Retinal pigment epithelial cell (primary cell): Measurements from ENCODE around the gene AFF3.
"Not testable (repeated sequence)": the region's sequence is repeated elsewhere in the genome, so short reads cannot be mapped to it uniquely, and the experiment has no call there.

ENCODE experiments used
- DNase-seq: peaks from one replicate; pipeline ENCODE4 v3.0.0-alpha.2; 2010; ENCODE audit warnings: low read depth
- H3K4me3 ChIP-seq: 2 replicates; pipeline ENCODE4 v1.5.1; 2011; ENCODE audit warnings: mild to moderate bottlenecking, low read length, control low read depth, moderate library complexity
- TF ChIP-seq, protein P1 (sequence below): conservative IDR thresholded peaks from 2 replicates; pipeline ENCODE4 v1.5.1; 2011; ENCODE audit warnings: low read depth, low read length, control low read depth, inconsistent platforms

The AFF3 gene

GRCh38 chr2:100083421-100084216, 58.8 kb downstream of the AFF3 start:
- DNase-seq, H3K4me3 ChIP-seq: not testable (repeated sequence)

- not testable (repeated sequence) for DNase-seq
Measured at GRCh38 chr2:100082302-100082978, 60.0 kb downstream of the AFF3 start.

DNA sequence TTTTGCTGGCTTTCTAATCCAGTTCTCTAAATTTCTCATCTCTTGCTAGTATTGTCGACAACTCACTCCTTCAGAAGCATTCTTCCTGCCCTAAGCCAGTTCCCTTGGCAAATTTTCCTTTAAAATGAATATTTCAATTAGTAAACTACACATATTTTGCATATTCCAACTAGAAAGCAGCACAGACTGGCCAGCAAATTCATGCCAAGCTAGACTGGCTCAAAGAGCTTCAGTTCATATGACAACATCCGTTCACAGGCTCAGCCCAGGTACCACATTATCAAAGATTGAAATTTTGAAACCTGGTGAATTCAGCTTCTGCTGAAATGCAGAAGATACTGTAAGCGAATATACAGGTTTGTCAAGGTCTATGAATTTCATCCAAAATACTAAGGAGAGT, 64.5 kb downstream of the AFF3 start:
- DNase-seq, result no peak
- TF ChIP-seq, protein P1, sequence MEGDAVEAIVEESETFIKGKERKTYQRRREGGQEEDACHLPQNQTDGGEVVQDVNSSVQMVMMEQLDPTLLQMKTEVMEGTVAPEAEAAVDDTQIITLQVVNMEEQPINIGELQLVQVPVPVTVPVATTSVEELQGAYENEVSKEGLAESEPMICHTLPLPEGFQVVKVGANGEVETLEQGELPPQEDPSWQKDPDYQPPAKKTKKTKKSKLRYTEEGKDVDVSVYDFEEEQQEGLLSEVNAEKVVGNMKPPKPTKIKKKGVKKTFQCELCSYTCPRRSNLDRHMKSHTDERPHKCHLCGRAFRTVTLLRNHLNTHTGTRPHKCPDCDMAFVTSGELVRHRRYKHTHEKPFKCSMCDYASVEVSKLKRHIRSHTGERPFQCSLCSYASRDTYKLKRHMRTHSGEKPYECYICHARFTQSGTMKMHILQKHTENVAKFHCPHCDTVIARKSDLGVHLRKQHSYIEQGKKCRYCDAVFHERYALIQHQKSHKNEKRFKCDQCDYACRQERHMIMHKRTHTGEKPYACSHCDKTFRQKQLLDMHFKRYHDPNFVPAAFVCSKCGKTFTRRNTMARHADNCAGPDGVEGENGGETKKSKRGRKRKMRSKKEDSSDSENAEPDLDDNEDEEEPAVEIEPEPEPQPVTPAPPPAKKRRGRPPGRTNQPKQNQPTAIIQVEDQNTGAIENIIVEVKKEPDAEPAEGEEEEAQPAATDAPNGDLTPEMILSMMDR, result no peak

More at GRCh38 chr2:100082302-100082978, 60.0 kb downstream of the AFF3 start:
- not testable (repeated sequence) for H3K4me3 ChIP-seq

DNA sequence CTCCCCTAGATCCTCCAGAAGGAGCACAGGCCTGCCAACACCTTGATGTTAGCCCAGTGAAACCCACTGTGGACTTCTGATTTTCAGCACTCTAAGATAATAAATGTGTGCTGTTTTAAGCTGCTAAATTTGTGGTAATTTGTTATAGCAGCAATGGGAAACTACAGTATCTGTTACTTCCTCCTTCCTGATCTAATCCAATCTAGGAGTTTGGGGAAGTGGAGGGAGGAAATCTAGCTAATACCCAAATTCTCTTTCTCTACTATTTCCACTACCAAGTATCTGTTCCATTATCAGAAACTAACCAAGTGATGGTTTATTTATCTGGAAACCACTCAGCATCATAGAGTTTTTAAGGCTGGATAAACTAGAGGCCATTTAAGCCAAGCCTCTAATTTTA, 64.9 kb downstream of the AFF3 start:
- no peak overlapping the region for H3K4me3 ChIP-seq
- TF ChIP-seq, protein P1, result no peak
- DNase-seq, result no peak

More for the DNA sequence above, 64.5 kb downstream of the AFF3 start:
- H3K4me3 ChIP-seq, result no peak overlapping the region

DNA sequence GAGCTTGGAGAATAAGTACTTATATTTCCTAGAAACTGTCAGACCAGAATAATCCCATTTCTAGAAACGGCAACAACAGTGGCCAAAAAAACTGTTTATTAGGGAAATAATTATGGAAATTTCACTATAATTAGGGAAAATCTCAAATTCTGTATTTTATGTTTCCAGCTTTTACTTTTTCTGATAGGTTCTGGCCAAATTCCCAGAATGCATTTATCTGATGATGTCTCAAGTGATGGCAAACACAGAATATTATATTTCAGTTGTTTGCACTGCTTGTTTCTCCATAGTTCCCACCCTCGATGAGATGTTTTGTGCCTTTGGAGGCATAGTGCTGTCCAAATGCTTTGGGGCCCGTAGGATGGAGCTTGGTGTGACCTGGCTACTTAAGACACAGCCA, 66.9 kb downstream of the AFF3 start:
- TF ChIP-seq, protein P1, result no peak

DNA sequence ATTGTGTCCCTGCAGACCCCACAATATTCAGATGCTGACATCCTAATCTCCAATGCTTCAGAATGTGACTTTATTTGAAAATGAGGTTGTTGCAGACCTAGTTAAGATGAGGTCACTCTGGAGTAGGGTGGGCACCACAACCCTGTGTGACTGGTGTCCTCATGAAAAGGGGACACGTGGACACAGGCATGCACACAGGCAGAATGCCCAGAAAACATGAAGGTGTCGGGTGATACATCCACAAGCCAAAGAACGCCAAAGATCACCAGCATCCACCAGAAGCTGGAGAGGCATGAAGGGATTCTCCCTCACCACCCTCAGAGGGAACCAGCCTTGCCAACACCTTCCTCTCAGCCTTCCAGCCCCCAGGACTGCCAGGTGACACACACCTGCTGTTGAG, 69.3 kb downstream of the AFF3 start:
- TF ChIP-seq, protein P1, result no peak
- H3K4me3 ChIP-seq, result no peak overlapping the region
- no peak for DNase-seq

More for the DNA sequence above, 66.9 kb downstream of the AFF3 start:
- DNase-seq, result no peak
- no peak overlapping the region for H3K4me3 ChIP-seq

GRCh38 chr2:100072503-100072902, 69.9 kb downstream of the AFF3 start:
- no peak overlapping the region for H3K4me3 ChIP-seq
- no peak for DNase-seq
- TF ChIP-seq, protein P1, result no peak

GRCh38 chr2:100071335-100072043, 70.9 kb downstream of the AFF3 start:
- H3K4me3 ChIP-seq, result no peak overlapping the region
- DNase-seq, result no peak
- TF ChIP-seq, protein P1, result no peak
